Motor neuron (in vitro differentiated cells): ENCODE measurements around the gene CCDC85C. TPM values are rescaled to one million over a fixed set of nuclear protein-coding genes. Genes with fewer than 3 reads are reported as not detected.

Experiments
- ATAC-seq, 8 experiments: fragments of 200-7000 bp; cut with Tn5 transposase; replicated peaks in 6 of 8; 2 replicates each; pipeline ENCODE4 v1.8.0; 2021; ENCODE audit warnings: mild to moderate bottlenecking in 8 of 8, moderate library complexity in 8 of 8
- H3K27ac ChIP-seq, 2 donors: fragments of 250-450 bp; sonication (Bioruptor Pico); 2 replicates each; pipeline ENCODE4 v1.9.0; 2021; ENCODE audit warnings: antibody characterized with exemption in 2 of 2, mild to moderate bottlenecking in 2 of 2, moderate library complexity in 1 of 2
- H3K4me1 ChIP-seq, 2 donors: fragments of 250-450 bp; sonication (Bioruptor Pico); replicated peaks in 1 of 2; 2 replicates each; pipeline ENCODE4 v1.6.1; 2021; ENCODE audit warnings: antibody characterized with exemption in 2 of 2, mild to moderate bottlenecking in 2 of 2, moderate library complexity in 1 of 2
- H3K4me3 ChIP-seq, 5 donors: fragments of 250-450 bp; sonication (Bioruptor Pico); 2 replicates each; pipeline ENCODE4 v1.9.0; 2021; ENCODE audit warnings: antibody characterized with exemption in 5 of 5, mild to moderate bottlenecking in 5 of 5, moderate library complexity in 4 of 5
- WGBS, 10 experiments: fragments of 450-650 bp; shearing (Covaris generic); methylation state at CpG; one replicate each; pipeline ENCODE4 v1.0.0; 2022; 5-methylcytosine and 5-hydroxymethylcytosine counted together
- in situ Hi-C, 9 experiments: fragments of 400-800 bp; cut with MboI; loops; one replicate each; pipeline ENCODE4 v1.15.0; 2021; ENCODE audit warnings: low sequenced_read_pairs in 9 of 9, low pct_unique_long_range_greater_than_20kb in 2 of 9; ENCODE audit not compliant: unreplicated experiment in 9 of 9
- total RNA-seq, 8 experiments: library from RNA; unstranded; fragments of 300-600 nt; gene quantifications; 2 replicates each; pipeline versions ENCODE4 v1.2.3 to v1.2.4, GENCODE V29; 2022

CCDC85C gene
- total RNA-seq, 8 experiments from 2014 or later, result 2.0 to 62.2 (median 18.8) TPM

DNA sequence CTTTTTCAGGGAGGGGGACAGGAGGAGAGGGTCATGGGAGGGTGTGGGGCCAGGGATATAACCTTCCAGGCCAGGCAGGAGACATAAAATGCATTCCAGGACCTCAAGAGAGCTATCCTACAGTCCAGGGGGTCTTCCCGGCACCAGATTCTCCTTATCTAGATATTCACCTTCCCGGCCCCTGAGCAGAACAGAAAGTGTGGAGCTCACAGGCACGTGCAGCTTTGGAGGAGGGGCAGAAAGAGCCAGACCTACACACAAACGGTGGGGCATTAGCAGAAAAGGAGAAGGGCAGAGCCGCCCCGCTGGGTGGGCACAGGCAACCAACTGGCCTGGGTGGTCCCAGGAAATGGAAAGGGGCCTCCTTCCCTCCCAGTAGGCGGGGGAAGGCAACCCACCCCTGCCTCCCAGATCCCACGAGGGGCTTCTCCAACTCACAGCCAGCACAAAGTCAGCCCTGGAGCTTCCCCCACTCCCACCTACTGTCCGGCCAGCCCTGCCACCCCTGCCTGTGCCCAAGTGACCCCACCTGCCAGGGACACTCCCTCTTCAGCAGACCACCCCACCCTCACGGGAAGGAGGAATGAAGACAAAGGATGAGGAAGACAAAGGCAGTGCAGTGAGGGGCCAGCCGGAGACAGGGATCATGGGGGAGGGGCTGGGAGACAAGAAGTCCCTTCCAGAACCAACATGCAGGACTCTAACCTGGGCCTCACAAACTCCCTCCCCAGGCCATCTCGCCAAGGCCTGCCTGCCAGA is 33.3 kb downstream of the CCDC85C start:
- WGBS, 10 experiments, result 0 to 100% (median 40%) methylated on average over 1 to 4 of the region's 12 CpGs; no CpG with 5 or more reads in 5 of the 10 experiments
- ATAC-seq, result no peak
- H3K27ac ChIP-seq, result peak overlapping the region; percentile 87 to 91
- no peak overlapping the region for H3K4me3 ChIP-seq
- in situ Hi-C loops, result no loop called here
- peaks cover 97 to 100% of the 10 kb centered on the region in 2 donors for H3K4me1 ChIP-seq

DNA sequence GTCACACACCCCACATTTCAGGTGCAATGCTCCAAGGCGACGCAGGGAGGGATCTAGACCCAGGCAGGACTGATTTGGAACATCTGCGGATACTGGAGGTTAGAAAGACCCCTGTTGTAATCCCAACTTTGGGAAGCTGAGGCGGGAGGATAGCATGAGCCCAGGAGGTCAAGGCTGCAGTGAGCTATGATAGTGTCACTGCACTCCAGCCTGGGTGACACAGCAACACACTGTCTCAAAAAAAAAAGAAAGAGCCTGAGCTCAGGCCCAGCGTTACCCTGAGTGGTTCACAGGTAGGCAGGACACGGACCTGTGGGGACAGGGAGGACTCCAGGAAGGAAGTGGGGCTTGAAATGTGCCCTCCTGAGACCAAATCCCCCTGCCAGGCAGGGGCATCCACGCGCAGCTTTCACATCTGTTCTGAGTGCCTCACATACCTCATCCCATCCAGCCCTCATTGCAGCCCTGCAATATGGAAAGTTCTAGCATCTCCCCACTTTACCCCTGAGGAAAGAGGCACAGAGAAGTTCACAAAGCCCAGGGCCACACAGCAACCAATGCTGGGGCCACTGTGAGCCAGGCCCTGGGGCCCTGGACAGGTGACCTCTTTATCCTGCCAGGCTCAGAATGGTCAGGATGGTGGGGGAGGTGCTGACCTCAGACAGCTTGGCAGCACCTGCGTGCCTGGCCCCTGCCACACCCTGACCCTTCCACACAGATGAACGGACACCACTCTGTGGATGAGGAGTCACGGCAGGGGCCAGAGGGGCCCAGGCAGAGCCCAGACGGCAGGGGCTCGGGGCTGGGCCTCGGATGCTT is 34.1 kb downstream of the CCDC85C start:
- ATAC-seq, result no peak

DNA sequence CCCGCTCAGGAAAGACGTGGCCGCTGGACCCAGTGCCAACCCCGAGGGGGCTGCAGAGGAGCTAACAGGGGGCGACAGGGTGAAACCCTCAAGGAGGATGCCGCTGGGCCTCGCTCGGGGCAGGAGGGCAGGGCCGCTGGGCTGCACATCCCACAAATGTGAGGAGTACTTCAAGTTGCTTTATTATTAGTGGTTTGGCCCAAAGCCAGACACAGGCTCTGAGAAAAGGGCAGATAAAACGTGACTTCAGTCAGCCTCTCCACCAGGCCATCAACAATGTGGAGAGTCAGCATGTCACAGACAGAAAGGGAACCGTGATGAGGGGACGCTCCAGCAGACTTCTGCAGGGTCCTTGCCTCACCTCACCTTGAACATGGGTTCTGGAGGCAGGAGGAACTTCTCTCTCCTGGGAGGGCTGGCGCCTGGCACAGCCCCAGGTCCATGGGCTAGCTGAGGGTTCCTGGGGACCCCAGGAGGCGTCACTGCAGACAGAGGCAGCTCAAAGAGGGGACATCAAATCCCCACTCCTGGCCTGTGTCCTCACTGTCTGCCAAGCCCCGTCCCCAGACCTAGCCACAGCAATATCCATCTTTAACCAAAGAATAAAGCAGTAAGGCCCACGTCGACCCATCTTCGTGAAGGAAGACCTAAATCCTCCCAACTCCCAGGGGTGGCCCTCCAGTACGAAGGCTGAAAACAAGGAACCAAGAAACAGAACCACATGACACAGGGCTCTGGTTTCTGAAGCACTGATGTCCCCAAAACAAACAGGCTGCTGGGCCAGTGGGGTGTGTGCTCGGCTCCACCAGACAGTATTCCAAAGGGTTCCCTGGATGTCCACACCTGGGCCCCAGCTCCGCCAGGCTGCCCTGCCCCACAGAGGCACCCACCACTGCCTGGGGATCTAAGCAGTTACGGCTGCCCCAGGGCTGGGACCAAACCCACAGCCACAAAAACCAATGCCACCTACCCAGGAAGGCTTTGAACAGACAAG is 35.1 kb downstream of the CCDC85C start:
- WGBS, 10 experiments, result 40 to 78% (median 60%) methylated on average over 1 to 8 of the region's 22 CpGs; no CpG with 5 or more reads in 1 of the 10 experiments
- in situ Hi-C loops, result no loop called here
- ATAC-seq, result peak in 6 of 8 experiments; percentile 11 to 40 (median 28)
- Histone ChIP-seq H3K27ac (peak overlapping the region; percentile 46 to 60), H3K4me3 (no peak overlapping the region), H3K4me1 (peaks cover 97 to 100% of the 10 kb centered on the region in 2 donors)

More for the DNA sequence above, 34.1 kb downstream of the CCDC85C start:
- H3K4me1 ChIP-seq, result peaks cover 97 to 100% of the 10 kb centered on the region in 2 donors
- H3K27ac ChIP-seq, result peak overlapping the region; percentile 87 to 91
- WGBS, 10 experiments, result 51 to 100% (median 91%) methylated on average over 1 to 5 of the region's 14 CpGs; no CpG with 5 or more reads in 6 of the 10 experiments
- no peak overlapping the region for H3K4me3 ChIP-seq
- in situ Hi-C loops, result no loop called here

DNA sequence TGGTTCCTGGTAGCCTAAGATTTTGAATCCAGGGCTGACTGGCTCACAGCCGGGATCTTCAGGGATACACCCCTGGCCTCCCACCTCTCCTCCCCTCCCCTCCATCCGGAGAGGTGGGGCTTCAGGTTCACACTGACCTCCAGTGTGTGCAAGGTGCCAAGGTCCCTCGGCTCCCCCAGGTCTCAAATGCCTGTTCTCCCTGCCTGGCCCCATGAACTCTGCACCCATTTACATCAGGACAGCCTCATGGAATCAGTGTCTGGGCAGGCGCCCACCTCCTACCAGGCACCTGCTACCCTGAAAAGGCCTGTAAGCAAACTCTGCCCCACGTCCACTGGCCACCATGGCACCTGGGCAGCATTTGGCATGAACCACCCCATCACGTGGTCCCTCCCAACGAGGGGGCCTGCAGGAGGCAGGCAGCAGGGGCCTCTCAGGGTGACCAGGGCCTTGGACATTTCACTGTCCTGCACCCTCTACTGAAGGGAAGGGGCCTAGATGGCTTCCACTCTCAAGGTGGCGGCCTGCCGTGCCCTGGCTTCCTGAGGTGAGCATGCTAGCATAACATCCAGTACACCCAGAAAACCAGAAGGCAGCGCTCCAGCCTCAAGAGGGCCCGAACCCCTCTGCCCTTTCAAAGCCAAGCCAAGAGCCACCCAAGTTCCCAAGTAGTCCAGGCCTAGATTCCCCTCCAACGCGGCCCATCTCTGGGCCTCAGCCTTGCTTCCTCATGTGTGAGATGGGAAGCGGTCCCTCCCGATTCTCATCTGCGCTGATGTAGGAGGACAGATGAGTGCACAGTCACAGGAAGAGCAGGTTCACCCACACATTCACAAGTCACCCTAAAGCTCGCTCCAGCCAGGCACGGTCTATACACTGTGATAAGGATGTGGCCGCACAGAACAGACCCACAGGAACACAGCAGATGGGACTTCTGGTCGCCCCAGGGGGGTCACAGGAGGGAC is 37.3 kb downstream of the CCDC85C start:
- no peak for ATAC-seq
- no peak overlapping the region for H3K4me3 ChIP-seq
- no peak overlapping the region for H3K27ac ChIP-seq
- H3K4me1 ChIP-seq, result peaks cover 97 to 100% of the 10 kb centered on the region in 2 donors
- in situ Hi-C loops, result no loop called here
- 75 to 100% (median 84%) methylated on average over 1 to 6 of the region's 20 CpGs; no CpG with 5 or more reads in 6 of the 10 experiments for WGBS, 10 experiments

DNA sequence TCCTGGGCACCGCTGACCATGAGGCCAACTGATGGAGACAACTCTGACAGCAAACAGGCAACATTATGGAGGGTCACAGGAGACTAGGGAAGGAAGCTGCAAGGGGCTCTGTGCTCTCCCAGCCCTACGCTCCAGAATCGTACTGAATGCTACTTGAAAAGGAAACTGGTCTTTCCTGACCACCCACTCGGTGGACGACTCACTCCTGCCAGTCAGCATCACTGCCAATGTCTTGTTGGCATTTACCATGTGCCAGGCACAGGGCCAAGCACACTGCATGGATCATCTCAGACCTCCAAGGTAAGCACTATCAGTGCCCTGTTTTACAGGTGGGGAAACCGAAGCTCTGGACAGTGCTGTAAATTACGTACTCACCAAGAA is 38.0 kb downstream of the CCDC85C start:
- 63 to 90% (median 75%) methylated on average over 1 to 3 of the region's 7 CpGs; no CpG with 5 or more reads in 5 of the 10 experiments for WGBS, 10 experiments
- Histone ChIP-seq H3K27ac (peak overlapping the region; percentile 57 to 68), H3K4me3 (no peak overlapping the region), H3K4me1 (peaks cover 97 to 100% of the 10 kb centered on the region in 2 donors)
- no peak for ATAC-seq
- in situ Hi-C loops, result no loop called here

DNA sequence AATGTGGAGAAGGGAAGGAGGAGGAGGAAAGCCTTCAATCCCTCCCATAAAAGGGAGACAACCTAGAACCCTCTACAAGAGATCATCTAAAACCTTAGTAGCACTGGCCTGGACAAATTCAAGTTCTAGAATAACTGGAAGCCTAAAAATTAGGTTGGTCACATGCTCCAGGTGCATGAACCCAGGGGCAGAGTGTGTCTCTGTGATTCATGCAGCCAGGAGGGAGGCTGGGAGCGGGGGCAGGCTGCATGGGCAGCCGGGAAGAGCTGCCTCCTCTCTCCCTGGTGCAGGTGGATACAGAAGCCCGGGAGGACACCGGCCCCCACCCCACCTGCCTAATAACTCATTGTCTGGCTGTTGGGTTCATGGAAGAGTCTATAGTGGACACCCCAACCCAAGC is 38.6 kb downstream of the CCDC85C start:
- Histone ChIP-seq H3K4me1 (peaks cover 97 to 100% of the 10 kb centered on the region in 2 donors), H3K27ac (peak overlapping the region; percentile 57 to 68), H3K4me3 (no peak overlapping the region)
- in situ Hi-C loops, result no loop called here
- ATAC-seq, result no peak
- 58 to 90% methylated on average over 2 of the region's 4 CpGs; no CpG with 5 or more reads in 8 of the 10 experiments for WGBS, 10 experiments

DNA sequence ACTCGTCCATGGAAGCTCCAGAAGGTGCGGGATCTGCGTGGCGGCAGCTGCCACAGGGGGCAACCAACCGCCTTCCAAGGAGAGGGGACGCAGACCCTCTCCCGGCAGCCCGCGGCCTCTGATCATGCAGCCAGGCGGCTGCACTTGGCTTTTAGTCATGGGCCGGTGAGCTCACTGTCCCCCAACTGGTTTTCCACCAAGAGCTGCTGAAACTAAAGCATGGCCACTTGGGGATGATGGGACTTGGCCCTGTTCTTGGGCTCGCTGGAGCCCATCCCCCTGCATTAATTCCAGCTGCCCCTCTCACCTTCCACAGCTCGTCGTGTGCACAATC is 39.1 kb downstream of the CCDC85C start:
- 0 to 14% (median 10%) methylated on average over 1 to 6 of the region's 14 CpGs; no CpG with 5 or more reads in 7 of the 10 experiments for whole genome bisulfite sequencing, 10 experiments
- Histone ChIP-seq H3K27ac (peak overlapping the region; percentile 57 to 68), H3K4me3 (no peak overlapping the region), H3K4me1 (peaks cover 97 to 100% of the 10 kb centered on the region in 2 donors)
- ATAC-seq, result peak in 5 of 8 experiments; percentile 2 to 23 (median 16)
- in situ Hi-C loops, result no loop called here

DNA sequence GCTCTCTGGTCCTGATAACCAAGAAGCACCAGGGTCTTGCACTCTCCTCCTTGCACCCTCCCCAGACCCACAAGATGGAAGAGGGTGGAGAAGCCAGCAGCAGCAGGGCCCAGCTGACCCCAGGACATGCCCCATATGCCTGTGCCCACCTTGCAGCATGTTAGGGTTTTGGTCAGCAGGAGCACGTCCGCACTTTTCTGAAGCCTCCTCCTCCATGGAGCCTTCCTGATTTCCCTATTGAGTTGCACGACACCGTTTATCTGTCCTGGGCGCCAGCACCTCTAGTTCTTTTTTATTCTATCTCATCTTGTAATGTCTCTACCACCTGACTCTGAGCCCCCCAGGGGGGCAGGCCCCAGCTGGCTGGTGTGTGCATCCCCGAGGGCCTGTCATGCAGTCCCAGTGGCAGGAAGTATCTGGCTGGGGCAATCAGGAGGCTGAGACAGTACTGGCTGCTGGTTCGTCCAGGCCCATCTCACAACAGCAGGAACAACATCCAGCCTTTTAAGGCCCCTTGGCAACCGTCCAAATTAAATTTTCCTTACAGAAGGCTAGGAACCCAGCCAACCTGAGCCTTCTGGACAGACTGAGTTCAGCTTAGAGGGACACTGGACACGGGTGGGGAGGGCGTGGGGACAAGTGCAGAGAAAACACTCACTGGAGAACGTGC is 39.6 kb downstream of the CCDC85C start:
- H3K4me3 ChIP-seq, result no peak overlapping the region
- in situ Hi-C loops, result no loop called here
- WGBS, 10 experiments, result 53 to 100% (median 81%) methylated on average over 1 to 6 of the region's 11 CpGs; no CpG with 5 or more reads in 3 of the 10 experiments
- ATAC-seq, result peak in 7 of 8 experiments; percentile 7 to 28 (median 16)
- peaks cover 97 to 100% of the 10 kb centered on the region in 2 donors for H3K4me1 ChIP-seq
- peak overlapping the region; percentile 57 to 68 for H3K27ac ChIP-seq

DNA sequence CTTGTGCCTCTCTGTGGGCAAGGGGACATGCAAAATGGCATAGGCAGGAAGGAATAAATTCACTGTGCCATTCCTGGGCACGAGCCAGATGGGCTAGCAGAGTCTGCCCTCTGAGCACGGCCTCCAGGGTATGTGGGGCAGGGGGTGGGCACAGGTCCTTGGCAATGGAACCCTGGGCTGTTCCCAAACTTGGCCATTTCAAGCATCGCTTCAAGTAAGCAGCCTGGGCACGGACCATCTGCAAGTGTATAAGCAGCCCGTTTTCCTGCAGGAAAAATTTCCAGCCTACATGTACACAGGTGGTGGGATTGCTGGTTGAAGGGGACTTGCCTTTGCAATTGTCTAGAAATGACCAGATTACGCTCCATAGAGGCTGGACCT is 40.3 kb downstream of the CCDC85C start:
- peak overlapping the region; percentile 57 to 68 for H3K27ac ChIP-seq
- no peak for ATAC-seq
- in situ Hi-C loops, result no loop called here
- H3K4me1 ChIP-seq, result peaks cover 92 to 95% of the 10 kb centered on the region in 2 donors
- 0 to 100% (median 79%) methylated on average over 1 to 6 of the region's 6 CpGs; no CpG with 5 or more reads in 1 of the 10 experiments for WGBS, 10 experiments
- H3K4me3 ChIP-seq, result no peak overlapping the region

DNA sequence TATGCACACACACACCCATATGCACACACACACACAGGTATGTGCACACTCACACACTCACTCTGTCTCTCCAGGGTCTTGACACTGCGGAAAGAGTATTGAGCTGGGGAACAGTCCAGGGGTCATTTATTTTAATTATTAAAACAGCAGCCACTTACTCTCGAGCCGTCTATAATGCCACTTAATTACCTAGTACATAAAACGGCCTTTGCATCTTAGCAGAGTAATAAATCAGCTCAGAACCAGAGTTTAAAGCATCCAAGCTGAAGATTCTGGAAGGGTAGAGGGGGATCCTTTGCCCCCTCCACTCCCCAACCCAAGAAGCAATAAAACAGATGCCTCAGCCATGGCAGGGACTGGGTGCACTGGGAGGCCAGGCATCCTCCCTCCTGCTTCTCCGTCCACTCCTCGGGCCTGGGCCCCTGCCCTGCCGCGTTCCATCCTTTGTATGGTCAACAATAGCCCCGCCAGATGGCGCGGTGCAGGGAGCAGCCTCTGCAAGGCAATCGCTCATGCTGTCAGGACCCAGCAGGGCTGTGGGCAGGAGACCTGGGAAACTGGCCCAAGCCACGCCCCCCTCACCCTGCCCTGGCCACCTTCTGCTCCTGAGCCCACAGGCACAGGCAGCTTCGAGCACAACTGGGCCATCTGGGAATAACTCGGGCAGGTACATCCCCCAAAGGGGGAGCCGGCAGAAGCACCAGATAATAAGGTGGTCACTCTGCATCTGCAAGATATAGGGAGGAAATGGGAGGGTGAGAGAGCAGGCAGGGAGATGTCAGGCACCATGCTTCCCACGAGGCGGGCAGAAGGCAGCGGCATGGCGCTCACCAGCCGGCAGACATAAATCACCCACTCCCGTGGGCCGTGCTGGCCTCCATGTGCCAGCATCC is 40.9 kb downstream of the CCDC85C start:
- Histone ChIP-seq H3K27ac (peak overlapping the region; percentile 57 to 68), H3K4me3 (no peak overlapping the region), H3K4me1 (peaks cover 86 to 88% of the 10 kb centered on the region in 2 donors)
- peak; percentile 59 to 95 (median 93) for ATAC-seq
- 0 to 58% (median 10%) methylated on average over 1 to 13 of the region's 23 CpGs; no CpG with 5 or more reads in 1 of the 10 experiments for WGBS, 10 experiments
- in situ Hi-C loops, result no loop called here
